GM21576 (cell line): ENCODE measurements around the gene CNPY4.

Experiments
- ATAC-seq: cut with Tn5 transposase; IDR thresholded peaks from one replicate; pipeline ENCODE4 v1.9.1; 2021; ENCODE audit warnings: mild to moderate bottlenecking, moderate library complexity; ENCODE audit not compliant: unreplicated experiment

CNPY4 gene

DNA sequence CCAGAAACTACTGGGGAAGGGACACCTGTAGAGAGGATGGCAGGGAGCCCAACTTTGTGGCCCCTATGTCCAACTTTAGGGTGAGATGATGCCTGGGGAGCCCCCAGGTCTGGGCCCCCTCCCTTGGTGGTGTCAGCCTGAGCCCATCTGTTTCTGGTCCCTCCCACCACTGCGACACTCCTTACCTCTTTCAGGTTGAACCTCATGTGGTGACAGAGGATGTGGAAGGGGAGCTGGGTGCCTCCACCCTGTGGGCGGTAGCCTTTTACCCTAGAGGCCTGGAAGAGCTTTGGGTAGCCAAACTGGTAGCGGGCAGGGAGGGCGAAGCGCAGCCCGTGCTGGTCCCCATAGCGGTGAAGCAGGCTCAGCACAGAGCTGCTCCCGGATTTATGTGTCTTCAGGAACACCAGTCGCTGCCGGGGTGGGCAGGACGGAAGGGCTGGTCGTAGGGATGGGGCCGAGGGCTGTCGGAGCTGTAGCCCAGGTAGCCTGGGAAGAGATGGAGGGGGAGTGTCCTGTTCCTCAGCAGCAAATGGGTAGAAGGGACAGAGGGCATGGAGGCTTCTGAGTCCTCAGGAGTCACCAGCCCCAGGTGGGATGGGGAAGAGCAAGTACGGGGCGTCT, 47.0 kb downstream of the CNPY4 start:
- no peak for ATAC-seq

DNA sequence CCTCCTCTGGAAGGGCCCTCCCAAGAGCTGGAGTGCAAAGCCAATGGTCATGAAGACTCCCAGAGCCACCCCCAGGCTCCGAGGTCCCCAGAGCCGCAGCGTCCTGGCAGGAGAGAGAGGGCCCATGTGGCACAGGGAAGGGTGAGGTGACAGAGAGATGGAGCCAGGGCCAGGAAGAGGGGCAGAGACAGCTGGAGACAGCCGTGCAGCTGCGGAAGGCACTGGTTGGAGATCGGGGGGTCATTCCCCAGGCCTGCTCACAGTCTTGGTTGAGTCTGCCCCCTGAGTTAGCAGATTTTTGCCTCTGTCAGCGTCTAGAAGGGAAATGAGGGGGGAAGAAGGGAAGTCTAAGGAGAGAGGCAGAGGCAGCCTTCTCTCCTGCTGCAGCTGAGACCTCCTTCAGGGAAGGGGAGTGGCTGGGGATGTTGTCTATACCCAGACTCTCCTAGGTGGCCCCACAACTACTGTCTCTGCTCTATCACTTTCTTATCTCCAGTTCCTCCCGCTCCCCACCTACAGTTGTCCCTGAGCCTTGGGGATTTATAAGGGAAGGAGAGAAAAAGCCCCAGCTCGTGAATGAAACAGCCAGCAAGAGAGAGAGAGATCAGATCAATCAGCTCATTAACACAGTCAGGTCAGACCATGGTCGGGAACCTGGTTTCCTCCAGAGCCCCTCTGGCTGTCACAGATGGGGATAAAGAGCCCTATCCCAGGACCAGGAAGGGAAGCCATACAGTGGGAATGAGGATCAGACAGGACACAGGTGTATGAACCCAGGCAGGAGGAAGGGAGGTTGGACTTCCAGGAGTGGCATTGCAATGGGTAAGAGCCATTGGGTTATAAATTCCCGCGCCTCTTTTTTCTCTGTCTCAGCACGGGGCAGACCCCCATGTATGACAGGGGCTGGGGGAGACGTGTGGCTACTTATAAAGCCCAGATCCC, 47.8 kb downstream of the CNPY4 start:
- no peak for ATAC-seq

GRCh38 chr7:100167912-100168323, 48.5 kb downstream of the CNPY4 start:
- ATAC-seq, result no peak

- no peak for ATAC-seq
These were observed 49.9 kb downstream of the CNPY4 start for GRCh38 chr7:100169147-100169850.

DNA sequence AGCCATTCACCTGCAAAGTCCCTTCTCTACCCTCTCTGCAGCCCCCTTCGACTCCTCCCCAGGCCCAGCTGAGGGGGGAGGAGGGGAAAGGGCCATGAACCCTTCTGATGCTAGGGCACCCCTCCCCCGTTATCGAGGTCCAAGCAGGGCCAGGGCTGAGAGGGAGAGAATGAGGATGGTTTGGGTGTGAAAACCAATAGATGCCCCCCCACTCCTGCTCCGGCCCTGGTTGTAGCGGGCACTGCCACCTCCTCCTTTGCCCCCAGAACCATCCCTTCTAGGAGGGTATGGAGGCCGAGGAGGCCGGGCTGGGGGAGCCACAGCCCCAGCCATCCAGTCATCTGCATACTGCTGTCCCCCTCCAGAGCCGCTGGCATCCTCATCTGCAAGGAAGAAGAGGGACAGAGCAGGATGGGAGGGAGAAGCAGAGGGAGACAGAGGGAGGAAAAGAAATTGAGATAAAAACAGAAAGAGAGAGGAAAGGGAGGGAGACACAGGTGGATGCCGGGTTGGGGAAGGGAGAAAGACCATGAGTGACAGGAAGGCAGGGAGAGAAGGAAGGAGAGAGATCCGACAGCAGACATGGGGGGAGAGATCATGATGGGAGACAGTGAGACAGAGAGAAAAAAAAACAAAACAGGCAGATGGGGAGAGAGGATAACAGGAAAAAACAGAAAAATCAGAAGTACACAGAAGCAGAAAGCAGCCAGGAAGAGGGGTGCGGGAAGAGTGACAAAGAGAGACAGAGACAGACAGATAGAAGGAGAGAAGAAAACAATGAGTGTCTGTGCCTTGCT, 50.9 kb downstream of the CNPY4 start:
- ATAC-seq, result no peak

GRCh38 chr7:100171087-100171681, 51.8 kb downstream of the CNPY4 start:
- ATAC-seq, result no peak

DNA sequence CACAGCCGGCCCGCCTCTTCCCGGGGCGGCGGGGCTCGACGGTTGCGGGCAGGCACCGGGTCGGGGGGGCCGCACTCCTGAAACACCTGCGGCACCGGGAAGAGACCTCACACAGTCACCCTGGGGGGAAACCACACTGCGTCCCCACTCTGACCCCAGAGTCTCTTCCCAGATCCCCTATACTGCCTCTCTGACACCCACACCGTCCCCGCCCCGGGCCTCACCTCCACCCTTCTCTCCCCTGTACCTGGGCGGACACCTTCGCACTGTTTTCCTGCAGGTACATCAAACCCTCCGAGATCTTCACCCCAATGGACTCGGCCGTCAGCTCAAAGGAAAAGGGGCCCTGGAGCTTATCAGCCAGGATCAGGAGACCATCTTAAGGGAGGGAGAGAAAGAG, 52.4 kb downstream of the CNPY4 start:
- no peak for ATAC-seq

- no peak for ATAC-seq
These were observed 54.5 kb downstream of the CNPY4 start for GRCh38 chr7:100173806-100174495.

GRCh38 chr7:100174582-100174981, 55.1 kb downstream of the CNPY4 start:
- no peak for ATAC-seq
